Effector memory CD4-positive, alpha-beta T cell (primary cell): Measurements from ENCODE around the gene PIEZO1.

Source experiments
- DNase-seq, 3 donors: peaks; one replicate each; pipeline ENCODE4 v3.0.0-alpha.2; 2020
- H3K27ac ChIP-seq: 2 replicates; pipeline ENCODE4 v1.7.0; 2013; ENCODE audit warnings: mild to moderate bottlenecking, low read length, moderate library complexity; ENCODE audit not compliant: insufficient read depth, poor library complexity, severe bottlenecking
- H3K27me3 ChIP-seq: replicated peaks from 2 replicates; pipeline ENCODE4 v1.7.0; 2013; ENCODE audit warnings: mild to moderate bottlenecking, low read length; ENCODE audit not compliant: insufficient read depth, control insufficient read depth, poor library complexity, severe bottlenecking
- H3K36me3 ChIP-seq: 2 replicates; pipeline ENCODE4 v1.7.0; 2013; ENCODE audit warnings: mild to moderate bottlenecking, low read length, moderate library complexity; ENCODE audit not compliant: control insufficient read depth, insufficient read depth
- H3K4me1 ChIP-seq: 2 replicates; pipeline ENCODE4 v1.7.0; 2013; ENCODE audit warnings: low read length, mild to moderate bottlenecking; ENCODE audit not compliant: control insufficient read depth, insufficient read depth, poor library complexity, severe bottlenecking
- H3K4me3 ChIP-seq: 2 replicates; pipeline ENCODE4 v1.7.0; 2013; ENCODE audit warnings: low read length, low read depth, mild to moderate bottlenecking; ENCODE audit not compliant: insufficient read depth, poor library complexity, severe bottlenecking
- H3K9me3 ChIP-seq: 2 replicates; pipeline ENCODE4 v1.7.0; 2013; ENCODE audit warnings: mild to moderate bottlenecking, low read length, moderate library complexity; ENCODE audit not compliant: control insufficient read depth

Gene PIEZO1

GRCh38 chr16:88695218-88695617 is 89.8 kb downstream of the PIEZO1 start:
- Histone ChIP-seq H3K27ac (no peak overlapping the region), H3K36me3 (peaks cover 51% of the 10 kb centered on the region), H3K4me3 (no peak overlapping the region)

GRCh38 chr16:88694221-88695087 is 90.6 kb downstream of the PIEZO1 start:
- peaks cover 44% of the 10 kb centered on the region for H3K36me3 ChIP-seq
- peak overlapping the region; percentile 56 for H3K27ac ChIP-seq
- H3K9me3 ChIP-seq = no peaks in the 10 kb centered on the region
- no peaks in the 10 kb centered on the region for H3K27me3 ChIP-seq
- H3K4me1 ChIP-seq = peaks cover 69% of the 10 kb centered on the region
- no peak for DNase-seq
- no peak overlapping the region for H3K4me3 ChIP-seq

More at GRCh38 chr16:88695218-88695617, 89.8 kb downstream of the PIEZO1 start:
- DNase-seq = no peak
- no peaks in the 10 kb centered on the region for H3K9me3 ChIP-seq
- H3K27me3 ChIP-seq = no peaks in the 10 kb centered on the region
- peaks cover 77% of the 10 kb centered on the region for H3K4me1 ChIP-seq

GRCh38 chr16:88693420-88694177 is 91.4 kb downstream of the PIEZO1 start:
- no peaks in the 10 kb centered on the region for H3K27me3 ChIP-seq
- peak overlapping the region; percentile 56 for H3K27ac ChIP-seq
- DNase-seq = no peak
- peak overlapping the region; percentile 29 for H3K4me3 ChIP-seq
- peaks cover 36% of the 10 kb centered on the region for H3K36me3 ChIP-seq
- H3K9me3 ChIP-seq = no peaks in the 10 kb centered on the region
- H3K4me1 ChIP-seq = peaks cover 60% of the 10 kb centered on the region

GRCh38 chr16:88692861-88693260 is 92.2 kb downstream of the PIEZO1 start:
- Histone ChIP-seq H3K4me3 (peak overlapping the region; percentile 29), H3K4me1 (peaks cover 53% of the 10 kb centered on the region), H3K27me3 (no peaks in the 10 kb centered on the region), H3K36me3 (peaks cover 29% of the 10 kb centered on the region), H3K9me3 (no peaks in the 10 kb centered on the region), H3K27ac (peak overlapping the region; percentile 56)
- DNase-seq = no peak

- no peak overlapping the region for H3K4me3 ChIP-seq
- no peak for DNase-seq
- H3K9me3 ChIP-seq = no peaks in the 10 kb centered on the region
- no peaks in the 10 kb centered on the region for H3K27me3 ChIP-seq
- H3K36me3 ChIP-seq = peaks cover 20% of the 10 kb centered on the region
- H3K27ac ChIP-seq = peak overlapping the region; percentile 56
- peaks cover 48% of the 10 kb centered on the region for H3K4me1 ChIP-seq
Measured at GRCh38 chr16:88691924-88692560, 93.0 kb downstream of the PIEZO1 start.

- H3K4me3 ChIP-seq = no peak overlapping the region
- no peaks in the 10 kb centered on the region for H3K9me3 ChIP-seq
- H3K4me1 ChIP-seq = peaks cover 53% of the 10 kb centered on the region
Measured at GRCh38 chr16:88691129-88691813, 93.7 kb downstream of the PIEZO1 start.

GRCh38 chr16:88690341-88691128 is 94.5 kb downstream of the PIEZO1 start:
- H3K4me1 ChIP-seq = peaks cover 56% of the 10 kb centered on the region
- peaks cover 5% of the 10 kb centered on the region for H3K36me3 ChIP-seq
- no peaks in the 10 kb centered on the region for H3K9me3 ChIP-seq
- no peak for DNase-seq
- H3K27ac ChIP-seq = no peak overlapping the region
- no peaks in the 10 kb centered on the region for H3K27me3 ChIP-seq
- no peak overlapping the region for H3K4me3 ChIP-seq

More at GRCh38 chr16:88691129-88691813, 93.7 kb downstream of the PIEZO1 start:
- H3K36me3 ChIP-seq = peaks cover 13% of the 10 kb centered on the region
- peak overlapping the region; percentile 56 for H3K27ac ChIP-seq
- DNase-seq = no peak
- no peaks in the 10 kb centered on the region for H3K27me3 ChIP-seq

- peaks cover 4% of the 10 kb centered on the region for H3K36me3 ChIP-seq
- no peak overlapping the region for H3K4me3 ChIP-seq
- no peak for DNase-seq
- no peaks in the 10 kb centered on the region for H3K9me3 ChIP-seq
- no peak overlapping the region for H3K27ac ChIP-seq
- no peaks in the 10 kb centered on the region for H3K27me3 ChIP-seq
- H3K4me1 ChIP-seq = peaks cover 52% of the 10 kb centered on the region
Measured at GRCh38 chr16:88688013-88688778, 96.8 kb downstream of the PIEZO1 start.
